Astrocyte (in vitro differentiated cells and primary cell): ENCODE results near the gene GIGYF1. TPM values are rescaled to one million over a fixed set of nuclear protein-coding genes. Genes with fewer than 3 reads are reported as not detected.

Experiments used
- DNase-seq: peaks from one replicate; pipeline ENCODE4 v3.0.0-alpha.2; 2010; ENCODE audit warnings: low read depth
- FAIRE-seq: peaks from 2 replicates; lab custom pipeline; 2011; peaks lifted over from hg19 to GRCh38; lab: Jason Lieb, UNC
- H2AFZ ChIP-seq: 2 replicates; pipeline ENCODE4 v1.6.0; 2012; ENCODE audit warnings: low read depth, low read length, inconsistent platforms
- H3K27ac ChIP-seq: 2 replicates; pipeline ENCODE4 v1.5.1; 2011; ENCODE audit warnings: low read depth, low read length, inconsistent platforms
- H3K27me3 ChIP-seq: 2 replicates; pipeline ENCODE4 v1.6.0; 2011; ENCODE audit warnings: low read length, inconsistent platforms; ENCODE audit not compliant: insufficient read depth
- H3K36me3 ChIP-seq: 2 replicates; pipeline ENCODE4 v1.5.1; 2011; ENCODE audit warnings: low read length, inconsistent platforms; ENCODE audit not compliant: insufficient read depth
- H3K4me1 ChIP-seq: 2 replicates; pipeline ENCODE4 v1.5.1; 2011; ENCODE audit warnings: low read length, inconsistent platforms; ENCODE audit not compliant: insufficient read depth
- H3K4me2 ChIP-seq: 2 replicates; pipeline ENCODE4 v1.6.0; 2012; ENCODE audit warnings: low read length, inconsistent platforms
- H3K4me3 ChIP-seq: 2 replicates; pipeline ENCODE4 v1.5.1; 2011; ENCODE audit warnings: low read depth, mild to moderate bottlenecking, low read length, inconsistent platforms; ENCODE audit not compliant: insufficient read depth
- H3K79me2 ChIP-seq: 2 replicates; pipeline ENCODE4 v1.6.0; 2012; ENCODE audit warnings: mild to moderate bottlenecking, low read length, inconsistent platforms; ENCODE audit not compliant: insufficient read depth
- H3K9ac ChIP-seq: 2 replicates; pipeline ENCODE4 v1.6.0; 2012; ENCODE audit warnings: mild to moderate bottlenecking, low read length, inconsistent platforms
- H3K9me3 ChIP-seq: 2 replicates; pipeline ENCODE4 v1.5.1; 2012; ENCODE audit warnings: low read depth, mild to moderate bottlenecking, low read length, inconsistent platforms; ENCODE audit not compliant: insufficient read depth
- H4K20me1 ChIP-seq: 2 replicates; pipeline ENCODE4 v1.6.0; 2012; ENCODE audit warnings: low read length, inconsistent platforms; ENCODE audit not compliant: insufficient read depth
- H3K27ac Mint-ChIP-seq: one replicate; pipeline ENCODE4 v1.8.0; 2021; ENCODE audit warnings: mild to moderate bottlenecking, mixed read lengths; ENCODE audit not compliant: unreplicated experiment
- H3K27me3 Mint-ChIP-seq: one replicate; pipeline ENCODE4 v1.8.0; 2021; ENCODE audit warnings: low read depth, mixed read lengths; ENCODE audit not compliant: unreplicated experiment
- H3K36me3 Mint-ChIP-seq: one replicate; pipeline ENCODE4 v1.8.0; 2021; ENCODE audit warnings: low read depth, mixed read lengths; ENCODE audit not compliant: unreplicated experiment
- H3K4me1 Mint-ChIP-seq: one replicate; pipeline ENCODE4 v1.8.0; 2021; ENCODE audit warnings: low read depth, mixed read lengths; ENCODE audit not compliant: unreplicated experiment
- H3K4me3 Mint-ChIP-seq: one replicate; pipeline ENCODE4 v1.8.0; 2021; ENCODE audit warnings: mild to moderate bottlenecking, moderate library complexity, mixed read lengths; ENCODE audit not compliant: unreplicated experiment
- H3K9me3 Mint-ChIP-seq: one replicate; pipeline ENCODE4 v1.8.0; 2021; ENCODE audit warnings: mild to moderate bottlenecking, mixed read lengths; ENCODE audit not compliant: unreplicated experiment
- EZH2 ChIP-seq: IDR thresholded peaks from 2 replicates; pipeline ENCODE4 v1.6.1; 2012; ENCODE audit warnings: mild to moderate bottlenecking, low read length, inconsistent platforms; ENCODE audit not compliant: insufficient read depth
- total RNA-seq: library from RNA; stranded (reverse); gene quantifications from 2 replicates; pipeline ENCODE4 v1.2.1, GENCODE V29; 2021
- TF ChIP-seq, protein P1 (sequence below): IDR thresholded peaks from 2 replicates; pipeline ENCODE4 v1.5.1; 2011; ENCODE audit warnings: low read depth, mild to moderate bottlenecking, inconsistent platforms, low read length, moderate library complexity; ENCODE audit not compliant: insufficient read depth

The GIGYF1 gene
- total RNA-seq, 1 donor from 2014 or later = 23.2 TPM

DNA sequence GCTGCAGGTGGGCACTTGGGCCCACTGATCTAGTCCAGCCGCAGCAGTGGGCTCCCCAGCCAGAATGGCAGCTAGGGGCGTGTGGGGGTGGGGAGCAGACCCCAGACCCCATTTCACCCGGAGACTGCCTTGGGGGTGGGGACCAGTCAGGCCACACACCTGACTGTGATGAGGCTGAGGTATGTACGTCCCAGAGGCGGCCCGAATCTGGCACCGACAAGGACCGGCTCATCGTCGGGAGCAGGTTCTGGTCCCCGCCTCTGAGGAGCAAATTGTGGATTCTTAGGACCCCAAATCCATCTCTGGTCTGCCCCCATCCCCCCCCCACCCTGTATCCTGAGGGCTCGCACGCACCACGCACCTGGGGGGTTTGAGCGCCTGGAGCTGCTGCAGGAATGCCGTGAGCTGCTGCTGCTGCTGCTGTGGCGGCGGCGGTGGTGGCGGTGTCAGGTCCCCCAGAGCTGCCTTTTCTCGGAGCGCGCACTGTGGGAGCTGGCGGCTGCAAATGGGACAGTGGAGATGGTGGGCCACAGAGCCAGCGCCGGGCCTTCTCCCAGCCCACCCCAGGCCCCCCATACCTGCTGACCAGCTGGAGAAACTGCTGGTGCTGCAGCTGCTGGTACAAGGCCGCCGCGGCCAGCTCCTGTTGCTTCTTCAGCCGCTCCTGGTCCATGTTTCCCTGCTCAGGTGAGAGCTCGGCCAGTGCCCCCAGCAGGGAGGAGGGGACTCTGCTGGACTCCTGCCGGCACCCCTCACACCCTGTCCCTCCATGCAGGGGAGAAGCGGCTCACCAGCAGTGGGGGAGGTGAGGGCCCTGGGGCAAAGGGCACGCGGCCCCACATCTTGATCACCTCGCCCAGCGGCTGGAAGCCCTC lies 10.2 kb downstream of the GIGYF1 start:
- Mint-ChIP-seq H3K9me3 (peaks cover 2% of the 10 kb centered on the region), H3K27me3 (no peaks in the 10 kb centered on the region), H3K4me3 (no peak overlapping the region), H3K36me3 (peaks cover 7% of the 10 kb centered on the region), H3K27ac (no peak overlapping the region), H3K4me1 (peaks cover 6% of the 10 kb centered on the region)
- TF ChIP-seq, protein P1, sequence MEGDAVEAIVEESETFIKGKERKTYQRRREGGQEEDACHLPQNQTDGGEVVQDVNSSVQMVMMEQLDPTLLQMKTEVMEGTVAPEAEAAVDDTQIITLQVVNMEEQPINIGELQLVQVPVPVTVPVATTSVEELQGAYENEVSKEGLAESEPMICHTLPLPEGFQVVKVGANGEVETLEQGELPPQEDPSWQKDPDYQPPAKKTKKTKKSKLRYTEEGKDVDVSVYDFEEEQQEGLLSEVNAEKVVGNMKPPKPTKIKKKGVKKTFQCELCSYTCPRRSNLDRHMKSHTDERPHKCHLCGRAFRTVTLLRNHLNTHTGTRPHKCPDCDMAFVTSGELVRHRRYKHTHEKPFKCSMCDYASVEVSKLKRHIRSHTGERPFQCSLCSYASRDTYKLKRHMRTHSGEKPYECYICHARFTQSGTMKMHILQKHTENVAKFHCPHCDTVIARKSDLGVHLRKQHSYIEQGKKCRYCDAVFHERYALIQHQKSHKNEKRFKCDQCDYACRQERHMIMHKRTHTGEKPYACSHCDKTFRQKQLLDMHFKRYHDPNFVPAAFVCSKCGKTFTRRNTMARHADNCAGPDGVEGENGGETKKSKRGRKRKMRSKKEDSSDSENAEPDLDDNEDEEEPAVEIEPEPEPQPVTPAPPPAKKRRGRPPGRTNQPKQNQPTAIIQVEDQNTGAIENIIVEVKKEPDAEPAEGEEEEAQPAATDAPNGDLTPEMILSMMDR = no peak
- no peak for TF ChIP-seq EZH2
- FAIRE-seq = no peak
- DNase-seq = no peak
- Histone ChIP-seq H3K4me1 (peaks cover 19% of the 10 kb centered on the region), H3K79me2 (peaks cover 8% of the 10 kb centered on the region), H4K20me1 (peaks cover 51% of the 10 kb centered on the region), H3K9ac (no peak overlapping the region), H3K27ac (no peak overlapping the region), H3K4me3 (no peak overlapping the region), H2AFZ (no peak overlapping the region), H3K9me3 (no peaks in the 10 kb centered on the region), H3K36me3 (peaks cover 7% of the 10 kb centered on the region), H3K4me2 (no peak overlapping the region), H3K27me3 (no peaks in the 10 kb centered on the region)

GRCh38 chr7:100682991-100683658 lies 10.9 kb downstream of the GIGYF1 start:
- Histone ChIP-seq H3K36me3 (peaks cover 7% of the 10 kb centered on the region), H3K27me3 (no peaks in the 10 kb centered on the region)
- H3K4me3 Mint-ChIP-seq = no peak overlapping the region

More at GRCh38 chr7:100682991-100683658, 10.9 kb downstream of the GIGYF1 start:
- H2AFZ ChIP-seq = no peak overlapping the region
- no peak overlapping the region for H3K4me3 ChIP-seq
- H3K79me2 ChIP-seq = peaks cover 5% of the 10 kb centered on the region
- H3K4me1 ChIP-seq = peaks cover 14% of the 10 kb centered on the region
- Mint-ChIP-seq H3K27ac (no peak overlapping the region), H3K36me3 (peaks cover 8% of the 10 kb centered on the region), H3K27me3 (no peaks in the 10 kb centered on the region), H3K9me3 (no peaks in the 10 kb centered on the region), H3K4me1 (peaks cover 5% of the 10 kb centered on the region)
- H4K20me1 ChIP-seq = peaks cover 48% of the 10 kb centered on the region
- no peak for DNase-seq
- H3K9me3 ChIP-seq = no peaks in the 10 kb centered on the region
- FAIRE-seq = no peak
- no peak overlapping the region for H3K27ac ChIP-seq
- TF ChIP-seq EZH2 = no peak
- TF ChIP-seq, protein P1 = no peak
- no peak overlapping the region for H3K9ac ChIP-seq
- H3K4me2 ChIP-seq = no peak overlapping the region
